Endodermal cell (in vitro differentiated cells): ENCODE data around the gene LSM14A. TPM values are rescaled to one million over a fixed set of nuclear protein-coding genes. Genes with fewer than 3 reads are reported as not detected.
A peak's percentile ranks its signal among the peaks of the same experiment; 100 is the strongest.

ENCODE experiments used
- DNase-seq: peaks from one replicate; pipeline ENCODE4 v3.0.0-alpha.2; 2017
- H3K27ac ChIP-seq: 2 replicates; pipeline ENCODE4 v1.5.1; 2013; ENCODE audit warnings: mild to moderate bottlenecking, low read depth, low read length, moderate library complexity
- H3K27me3 ChIP-seq: 2 replicates; pipeline ENCODE4 v1.6.1; 2013; ENCODE audit warnings: mild to moderate bottlenecking, low read length, moderate library complexity; ENCODE audit not compliant: insufficient read depth, control insufficient read depth, poor library complexity, severe bottlenecking
- H3K36me3 ChIP-seq: 2 replicates; pipeline ENCODE4 v1.7.0; 2013; ENCODE audit warnings: mild to moderate bottlenecking, low read length, moderate library complexity; ENCODE audit not compliant: control insufficient read depth, insufficient read depth
- H3K4me1 ChIP-seq: one replicate; pipeline ENCODE4 v1.7.0; 2013; ENCODE audit warnings: low read length; ENCODE audit not compliant: control insufficient read depth, insufficient read depth
- H3K4me3 ChIP-seq: 2 replicates; pipeline ENCODE4 v1.5.1; 2013; ENCODE audit warnings: mild to moderate bottlenecking, low read length, moderate library complexity
- H3K9ac ChIP-seq: 2 replicates; pipeline ENCODE4 v1.6.1; 2013; ENCODE audit warnings: mild to moderate bottlenecking, low read length, moderate library complexity; ENCODE audit not compliant: poor library complexity, severe bottlenecking; ENCODE audit errors: extremely low read depth
- H3K9me3 ChIP-seq: 2 replicates; pipeline ENCODE4 v1.6.1; 2013; ENCODE audit warnings: mild to moderate bottlenecking, low read length, moderate library complexity; ENCODE audit not compliant: control insufficient read depth
- H3K27ac Mint-ChIP-seq: 2 replicates; pipeline ENCODE4 v1.8.0; 2020; ENCODE audit warnings: mixed read lengths
- H3K27me3 Mint-ChIP-seq: 2 replicates; pipeline ENCODE4 v1.8.0; 2021; ENCODE audit warnings: mild to moderate bottlenecking, mixed read lengths; ENCODE audit not compliant: insufficient read depth
- H3K36me3 Mint-ChIP-seq: 2 replicates; pipeline ENCODE4 v1.8.0; 2020; ENCODE audit warnings: low read depth, mixed read lengths
- H3K4me1 Mint-ChIP-seq: 2 replicates; pipeline ENCODE4 v1.8.0; 2020; ENCODE audit warnings: mixed read lengths
- H3K4me3 Mint-ChIP-seq: 2 replicates; pipeline ENCODE4 v1.8.0; 2020; ENCODE audit warnings: mild to moderate bottlenecking, moderate library complexity, mixed read lengths
- H3K9me3 Mint-ChIP-seq: 2 replicates; pipeline ENCODE4 v1.8.0; 2020; ENCODE audit warnings: mild to moderate bottlenecking, mixed read lengths
- WGBS, 2 experiments: methylation state at CpG; one replicate each; pipeline versions ENCODE4 v1.1.5 to v1.1.7; 2013; ENCODE audit warnings: missing lambda C conversion rate in 2 of 2, mixed read lengths in 1 of 2; ENCODE audit not compliant: insufficient coverage in 1 of 2, insufficient read length in 1 of 2; 5-methylcytosine and 5-hydroxymethylcytosine counted together
- total RNA-seq, 2 donors: library from RNA; stranded (reverse); fragmentation: NEBNext Ultra II Directional in 1 of 2; extraction: Animal tissue kit (Norgen Biotek cat#: 25700) in 1 of 2; gene quantifications; 2 replicates in 1 of 2; 3 replicates in 1 of 2; pipeline ENCODE4 v1.2.1, GENCODE V29; 2021
- TF ChIP-seq, protein P1 (sequence below): fragments of 200-600 bp; sonication (generic); conservative IDR thresholded peaks from 2 replicates; pipeline ENCODE4 v1.5.0; 2021; ENCODE audit warnings: antibody characterized with exemption, mild to moderate bottlenecking

LSM14A gene
- total RNA-seq, 2 donors from 2014 or later, result 188 to 192 TPM

DNA sequence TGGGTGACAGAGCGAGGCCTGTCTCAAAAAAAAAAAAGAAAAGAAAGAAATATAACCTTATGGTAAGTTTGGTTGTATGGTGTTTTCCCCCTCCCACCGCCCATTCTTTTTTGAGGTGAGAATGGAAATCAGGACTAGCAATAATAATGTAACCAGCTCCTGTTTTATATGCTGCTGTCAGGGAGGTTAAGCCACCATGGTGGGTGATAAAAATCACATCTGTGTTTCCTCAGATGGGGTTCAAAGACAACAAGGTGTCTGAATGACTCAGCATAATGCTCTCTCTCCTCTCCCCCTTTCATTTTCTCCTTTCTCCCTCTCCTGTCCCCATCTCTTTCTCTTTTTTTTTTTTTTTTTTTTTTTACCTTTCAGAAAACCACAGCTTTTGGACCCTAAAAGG, 53.7 kb downstream of the LSM14A start:
- H3K36me3 ChIP-seq, result peaks cover 98% of the 10 kb centered on the region
- no peaks in the 10 kb centered on the region for H3K27me3 Mint-ChIP-seq
- TF ChIP-seq, protein P1, sequence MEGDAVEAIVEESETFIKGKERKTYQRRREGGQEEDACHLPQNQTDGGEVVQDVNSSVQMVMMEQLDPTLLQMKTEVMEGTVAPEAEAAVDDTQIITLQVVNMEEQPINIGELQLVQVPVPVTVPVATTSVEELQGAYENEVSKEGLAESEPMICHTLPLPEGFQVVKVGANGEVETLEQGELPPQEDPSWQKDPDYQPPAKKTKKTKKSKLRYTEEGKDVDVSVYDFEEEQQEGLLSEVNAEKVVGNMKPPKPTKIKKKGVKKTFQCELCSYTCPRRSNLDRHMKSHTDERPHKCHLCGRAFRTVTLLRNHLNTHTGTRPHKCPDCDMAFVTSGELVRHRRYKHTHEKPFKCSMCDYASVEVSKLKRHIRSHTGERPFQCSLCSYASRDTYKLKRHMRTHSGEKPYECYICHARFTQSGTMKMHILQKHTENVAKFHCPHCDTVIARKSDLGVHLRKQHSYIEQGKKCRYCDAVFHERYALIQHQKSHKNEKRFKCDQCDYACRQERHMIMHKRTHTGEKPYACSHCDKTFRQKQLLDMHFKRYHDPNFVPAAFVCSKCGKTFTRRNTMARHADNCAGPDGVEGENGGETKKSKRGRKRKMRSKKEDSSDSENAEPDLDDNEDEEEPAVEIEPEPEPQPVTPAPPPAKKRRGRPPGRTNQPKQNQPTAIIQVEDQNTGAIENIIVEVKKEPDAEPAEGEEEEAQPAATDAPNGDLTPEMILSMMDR, result no peak
- H3K4me3 Mint-ChIP-seq, result no peak overlapping the region
- 93% methylated on average over 2 of the region's 2 CpGs; no CpG with 5 or more reads in 1 of the 2 experiments for WGBS, 2 experiments
- DNase-seq, result no peak
- H3K27ac Mint-ChIP-seq, result no peak overlapping the region
- H3K9me3 Mint-ChIP-seq, result no peaks in the 10 kb centered on the region
- H3K36me3 Mint-ChIP-seq, result peaks cover 73% of the 10 kb centered on the region
- H3K9ac ChIP-seq, result no peak overlapping the region
- no peaks in the 10 kb centered on the region for H3K9me3 ChIP-seq
- H3K4me1 Mint-ChIP-seq, result peaks cover 12% of the 10 kb centered on the region
- H3K4me3 ChIP-seq, result no peak overlapping the region
- H3K27me3 ChIP-seq, result no peaks in the 10 kb centered on the region
- H3K4me1 ChIP-seq, result no peaks in the 10 kb centered on the region
- peak overlapping the region; percentile 2 for H3K27ac ChIP-seq

DNA sequence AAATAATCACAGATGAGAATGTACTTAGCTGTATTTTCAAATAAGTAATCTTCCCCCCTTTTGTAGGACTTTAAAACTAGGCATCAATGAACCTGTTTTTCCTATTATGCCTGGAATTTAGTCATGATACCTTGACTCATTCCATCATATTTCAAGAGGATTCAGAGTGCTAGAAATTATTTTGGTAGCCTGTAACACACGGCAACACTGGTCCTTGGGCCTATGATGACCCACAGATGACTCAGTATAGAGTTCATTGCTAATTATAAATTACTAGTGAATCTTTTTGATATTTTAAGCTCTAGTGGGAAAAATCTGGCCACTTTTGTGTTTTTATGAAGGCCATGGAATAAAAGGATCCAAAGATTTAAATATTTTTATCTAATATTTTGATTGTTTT, 56.0 kb downstream of the LSM14A start:
- H3K27ac ChIP-seq, result no peak overlapping the region
- no peak for DNase-seq
- Mint-ChIP-seq H3K9me3 (no peaks in the 10 kb centered on the region), H3K36me3 (peaks cover 51% of the 10 kb centered on the region), H3K4me1 (peaks cover 19% of the 10 kb centered on the region), H3K4me3 (no peak overlapping the region), H3K27ac (no peak overlapping the region), H3K27me3 (no peaks in the 10 kb centered on the region)
- WGBS, 2 experiments, result 100% methylated on average over 1 of the region's 1 CpG; no CpG with 5 or more reads in 1 of the 2 experiments
- H3K4me3 ChIP-seq, result no peak overlapping the region
- H3K27me3 ChIP-seq, result no peaks in the 10 kb centered on the region
- peaks cover 87% of the 10 kb centered on the region for H3K36me3 ChIP-seq
- H3K9me3 ChIP-seq, result no peaks in the 10 kb centered on the region
- TF ChIP-seq, protein P1, result no peak
- H3K9ac ChIP-seq, result no peak overlapping the region
- H3K4me1 ChIP-seq, result no peaks in the 10 kb centered on the region

DNA sequence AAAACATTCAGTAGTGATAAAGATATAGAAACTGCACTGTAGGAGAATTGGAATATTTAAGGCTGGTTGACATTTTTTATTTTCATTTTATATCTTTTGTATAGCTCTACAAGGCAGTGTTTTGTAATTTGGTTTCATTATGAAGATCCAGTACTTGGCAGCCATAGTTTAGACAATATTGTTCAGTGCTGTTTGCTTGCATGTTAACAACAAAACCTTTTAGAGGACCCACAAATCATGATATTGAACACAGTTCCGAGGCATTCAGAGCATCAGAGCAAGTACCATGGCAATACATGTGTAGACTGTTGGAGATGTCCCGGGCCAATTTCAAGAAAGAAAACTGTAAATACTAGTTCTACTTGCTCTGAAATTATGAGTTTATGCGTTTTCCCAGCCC, 56.5 kb downstream of the LSM14A start:
- TF ChIP-seq, protein P1, result no peak
- Mint-ChIP-seq H3K27ac (no peak overlapping the region), H3K4me3 (no peak overlapping the region), H3K9me3 (no peaks in the 10 kb centered on the region), H3K4me1 (peaks cover 19% of the 10 kb centered on the region), H3K27me3 (no peaks in the 10 kb centered on the region), H3K36me3 (peaks cover 47% of the 10 kb centered on the region)
- Histone ChIP-seq H3K4me1 (no peaks in the 10 kb centered on the region), H3K27me3 (no peaks in the 10 kb centered on the region), H3K4me3 (no peak overlapping the region), H3K36me3 (peaks cover 83% of the 10 kb centered on the region), H3K27ac (no peak overlapping the region), H3K9ac (no peak overlapping the region), H3K9me3 (no peaks in the 10 kb centered on the region)
- DNase-seq, result no peak
- 96% methylated on average over 3 of the region's 3 CpGs for WGBS, 2 experiments
